ENCODE measurements around the gene SLC25A29. TPM values are rescaled to one million over a fixed set of nuclear protein-coding genes. Genes with fewer than 3 reads are reported as not detected.
A peak's percentile ranks its signal among the peaks of the same experiment; 100 is the strongest.

Gene SLC25A29
- total RNA-seq, 1 donor = 19.9 TPM

DNA sequence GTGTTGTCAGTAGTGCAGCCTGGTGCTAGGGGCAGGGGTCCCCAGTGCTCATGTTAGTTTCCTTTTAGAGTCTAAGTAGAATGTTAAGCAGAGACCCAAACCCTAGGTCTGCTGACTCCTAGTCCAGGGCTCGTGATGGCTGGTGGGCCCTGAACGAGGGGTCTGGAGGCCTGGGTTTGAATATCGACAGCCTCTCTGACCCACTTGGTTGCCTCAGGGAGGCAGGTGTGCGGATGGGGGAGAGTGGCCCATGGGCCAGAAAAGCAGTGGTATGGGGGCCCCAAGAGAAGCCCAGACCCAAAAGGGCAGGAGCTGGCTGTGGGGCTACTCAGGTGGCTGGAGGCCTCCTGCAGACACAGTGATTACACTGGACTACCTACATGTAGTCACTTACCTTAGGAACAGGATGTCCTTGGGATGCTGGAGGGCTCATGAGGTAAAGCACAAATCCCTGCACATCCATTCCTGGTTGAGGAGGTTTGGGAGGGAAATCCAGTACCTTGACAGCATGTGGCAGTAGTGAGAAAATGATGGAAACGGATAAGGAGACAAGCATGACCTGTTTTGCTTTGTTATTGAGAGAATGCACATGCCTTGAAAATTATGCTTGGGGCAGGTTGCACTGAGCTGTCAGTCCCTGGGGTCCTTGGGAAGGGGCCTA is 1.7 kb upstream of the SLC25A29 start:
- no peak overlapping the region for H2AFZ ChIP-seq (ENCODE audit: low read length)
- H3K4me2 ChIP-seq (ENCODE audit: insufficient read depth, low read length) = peak overlapping the region; percentile 84
- no peak overlapping the region for H3K27ac ChIP-seq (ENCODE audit: low read depth, low read length)
- H4K20me1 ChIP-seq (ENCODE audit: insufficient read depth, low read length) = peaks cover 14% of the 10 kb centered on the region
- H3K4me3 ChIP-seq (ENCODE audit: insufficient read depth, low read length) = peak overlapping the region; percentile 81
- peaks cover 7% of the 10 kb centered on the region for H3K4me1 ChIP-seq (ENCODE audit: insufficient read depth, low read length)
- TF ChIP-seq, protein P1, sequence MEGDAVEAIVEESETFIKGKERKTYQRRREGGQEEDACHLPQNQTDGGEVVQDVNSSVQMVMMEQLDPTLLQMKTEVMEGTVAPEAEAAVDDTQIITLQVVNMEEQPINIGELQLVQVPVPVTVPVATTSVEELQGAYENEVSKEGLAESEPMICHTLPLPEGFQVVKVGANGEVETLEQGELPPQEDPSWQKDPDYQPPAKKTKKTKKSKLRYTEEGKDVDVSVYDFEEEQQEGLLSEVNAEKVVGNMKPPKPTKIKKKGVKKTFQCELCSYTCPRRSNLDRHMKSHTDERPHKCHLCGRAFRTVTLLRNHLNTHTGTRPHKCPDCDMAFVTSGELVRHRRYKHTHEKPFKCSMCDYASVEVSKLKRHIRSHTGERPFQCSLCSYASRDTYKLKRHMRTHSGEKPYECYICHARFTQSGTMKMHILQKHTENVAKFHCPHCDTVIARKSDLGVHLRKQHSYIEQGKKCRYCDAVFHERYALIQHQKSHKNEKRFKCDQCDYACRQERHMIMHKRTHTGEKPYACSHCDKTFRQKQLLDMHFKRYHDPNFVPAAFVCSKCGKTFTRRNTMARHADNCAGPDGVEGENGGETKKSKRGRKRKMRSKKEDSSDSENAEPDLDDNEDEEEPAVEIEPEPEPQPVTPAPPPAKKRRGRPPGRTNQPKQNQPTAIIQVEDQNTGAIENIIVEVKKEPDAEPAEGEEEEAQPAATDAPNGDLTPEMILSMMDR (IDR thresholded peaks at IDR 0.05; ENCODE audit: extremely low read depth, low read depth, low read length) = no peak
- H3K9me3 ChIP-seq (ENCODE audit: low read depth, low read length) = no peaks in the 10 kb centered on the region
- peaks cover 14% of the 10 kb centered on the region for H3K27me3 ChIP-seq (ENCODE audit: insufficient read depth, low read length)
- no peaks in the 10 kb centered on the region for H3K79me2 ChIP-seq (ENCODE audit: insufficient read depth, low read length)
- H3K36me3 ChIP-seq (ENCODE audit: insufficient read depth, low read length) = no peaks in the 10 kb centered on the region
- DNase-seq (ENCODE audit: insufficient read length, low spot score, missing footprints) = peak; percentile 88

DNA sequence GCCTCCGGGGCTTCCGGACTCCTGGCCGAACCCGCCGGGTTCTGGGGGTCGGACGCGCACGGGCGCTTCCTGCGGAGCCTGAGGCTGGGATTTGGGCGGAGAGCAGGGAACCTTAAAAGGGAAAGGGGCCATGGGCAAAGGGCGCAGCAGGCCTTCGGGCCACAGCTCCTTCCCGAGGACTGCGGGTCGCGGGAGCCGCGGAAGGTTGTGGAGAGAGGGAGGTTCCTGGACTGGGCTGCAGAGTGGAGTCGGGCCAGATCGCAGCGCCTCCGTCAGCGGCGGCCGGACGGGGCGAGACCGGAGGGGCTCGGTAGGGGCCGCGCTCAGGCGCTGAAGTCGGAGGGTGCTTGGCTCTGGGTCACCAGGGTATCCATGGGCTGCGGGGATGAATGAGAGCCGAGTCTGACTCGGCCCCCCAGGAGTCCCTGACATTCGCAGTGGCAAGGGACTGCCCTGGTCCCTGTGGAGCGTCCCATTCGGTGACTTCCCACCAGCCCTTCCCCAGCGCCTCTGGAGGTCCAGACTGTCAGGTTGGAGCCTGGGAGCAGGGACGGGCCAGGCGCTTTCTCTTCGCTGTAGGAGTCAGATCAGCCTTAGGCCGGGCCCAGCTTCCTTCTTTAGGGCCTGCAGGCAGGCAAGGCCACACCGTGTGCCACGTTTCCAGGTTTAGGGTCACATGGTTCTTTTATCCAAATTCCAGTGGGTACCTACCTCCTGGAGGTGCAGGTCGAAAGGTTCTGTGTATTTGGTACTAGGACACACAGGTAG is 938 bp upstream of the SLC25A29 start:
- Histone ChIP-seq H3K4me1 (ENCODE audit: insufficient read depth, low read length) (peaks cover 7% of the 10 kb centered on the region), H3K36me3 (ENCODE audit: insufficient read depth, low read length) (no peaks in the 10 kb centered on the region), H3K79me2 (ENCODE audit: insufficient read depth, low read length) (no peaks in the 10 kb centered on the region), H4K20me1 (ENCODE audit: insufficient read depth, low read length) (peaks cover 14% of the 10 kb centered on the region), H3K4me2 (ENCODE audit: insufficient read depth, low read length) (peak overlapping the region; percentile 84), H3K27me3 (ENCODE audit: insufficient read depth, low read length) (peaks cover 8% of the 10 kb centered on the region), H2AFZ (ENCODE audit: low read length) (peak overlapping the region; percentile 77), H3K4me3 (ENCODE audit: insufficient read depth, low read length) (peak overlapping the region; percentile 81), H3K9me3 (ENCODE audit: low read depth, low read length) (no peaks in the 10 kb centered on the region), H3K27ac (ENCODE audit: low read depth, low read length) (no peak overlapping the region)
- DNase-seq (ENCODE audit: insufficient read length, low spot score, missing footprints) = peak; percentile 95
- TF ChIP-seq, protein P1 (IDR thresholded peaks at IDR 0.05; ENCODE audit: extremely low read depth, low read depth, low read length) = no peak

DNA sequence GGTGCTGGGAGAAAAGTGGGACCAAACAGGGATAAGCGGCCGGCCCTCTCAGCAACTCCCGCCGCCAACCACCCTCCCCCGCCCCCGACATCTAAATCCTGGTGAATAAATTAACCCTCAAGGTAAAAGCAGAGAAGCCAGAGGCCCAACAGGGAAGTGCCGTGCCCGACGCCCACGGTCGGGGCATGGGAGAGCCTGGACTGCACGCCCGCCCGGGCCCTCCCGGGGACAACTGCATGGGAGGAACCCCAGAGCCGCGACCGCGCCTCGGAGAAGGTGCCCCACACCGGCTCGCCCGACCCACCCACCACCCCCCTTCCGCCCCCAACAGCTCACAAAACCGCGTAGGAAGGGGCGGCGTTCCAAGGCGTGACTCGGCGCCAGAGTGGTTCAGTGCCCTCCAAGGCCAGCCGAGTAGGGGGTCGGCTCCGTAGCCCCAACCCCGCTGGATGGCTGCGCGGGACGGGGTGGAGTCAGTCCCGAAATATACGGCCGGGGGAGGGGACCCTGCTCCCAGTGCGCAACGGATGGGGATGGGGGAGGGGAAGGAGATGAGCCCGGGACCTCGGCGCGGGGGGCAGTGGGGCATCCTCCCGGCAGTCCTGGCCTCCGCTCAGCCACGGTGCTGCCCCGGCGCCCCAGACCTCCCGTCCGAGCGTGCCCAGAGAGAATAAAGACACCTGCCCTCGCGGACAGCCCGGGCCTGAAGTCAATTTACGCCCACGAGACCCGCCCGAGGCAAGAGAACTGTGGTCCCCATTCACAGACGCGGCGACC is 732 bp downstream of the SLC25A29 start:
- TF ChIP-seq, protein P1 (IDR thresholded peaks at IDR 0.05; ENCODE audit: extremely low read depth, low read depth, low read length) = no peak
- Histone ChIP-seq H3K79me2 (ENCODE audit: insufficient read depth, low read length) (no peaks in the 10 kb centered on the region), H3K4me3 (ENCODE audit: insufficient read depth, low read length) (peak overlapping the region; percentile 81), H3K9me3 (ENCODE audit: low read depth, low read length) (no peaks in the 10 kb centered on the region), H3K27ac (ENCODE audit: low read depth, low read length) (no peak overlapping the region), H3K4me1 (ENCODE audit: insufficient read depth, low read length) (peaks cover 7% of the 10 kb centered on the region), H4K20me1 (ENCODE audit: insufficient read depth, low read length) (peaks cover 14% of the 10 kb centered on the region), H3K4me2 (ENCODE audit: insufficient read depth, low read length) (peak overlapping the region; percentile 84), H2AFZ (ENCODE audit: low read length) (peak overlapping the region; percentile 56), H3K36me3 (ENCODE audit: insufficient read depth, low read length) (no peaks in the 10 kb centered on the region), H3K27me3 (ENCODE audit: insufficient read depth, low read length) (no peaks in the 10 kb centered on the region)
- DNase-seq (ENCODE audit: insufficient read length, low spot score, missing footprints) = peak; percentile 89

All from osteoblast (primary cell).